KMS-11 (cell line): ENCODE results near the gene R3HCC1L.
A peak's percentile ranks its signal among the peaks of the same experiment; 100 is the strongest.
"Not testable (repeated sequence)": the region's sequence is repeated elsewhere in the genome, so short reads cannot be mapped to it uniquely, and the experiment has no call there.

Experiments used
- H2AFZ ChIP-seq: fragments of 200-600 bp; sonication (generic); 2 replicates; pipeline ENCODE4 v1.6.1; 2016; ENCODE audit warnings: antibody characterized with exemption, mixed run types, low read depth
- H3K27ac ChIP-seq: fragments of 200-600 bp; sonication (generic); 2 replicates; pipeline ENCODE4 v1.6.1; 2016; ENCODE audit warnings: mild to moderate bottlenecking, mixed run types
- H3K27me3 ChIP-seq: fragments of 200-600 bp; sonication (generic); 2 replicates; pipeline ENCODE4 v1.6.1; 2017; ENCODE audit warnings: mild to moderate bottlenecking, low read depth, mixed run types, moderate library complexity; ENCODE audit not compliant: insufficient read depth
- H3K36me3 ChIP-seq: fragments of 200-600 bp; sonication (generic); 2 replicates; pipeline ENCODE4 v1.6.1; 2017; ENCODE audit warnings: mild to moderate bottlenecking, mixed run types; ENCODE audit not compliant: insufficient read depth
- H3K4me1 ChIP-seq: fragments of 200-600 bp; sonication (generic); 2 replicates; pipeline ENCODE4 v1.6.1; 2016; ENCODE audit warnings: mild to moderate bottlenecking, low read depth, mixed run types; ENCODE audit not compliant: poor library complexity, severe bottlenecking
- H3K4me2 ChIP-seq: fragments of 200-600 bp; sonication (generic); 2 replicates; pipeline ENCODE4 v1.7.0; 2016; ENCODE audit warnings: mild to moderate bottlenecking, mixed run types
- H3K4me3 ChIP-seq: fragments of 200-600 bp; sonication (generic); IDR thresholded peaks from 2 replicates; pipeline ENCODE4 v1.6.1; 2017; ENCODE audit warnings: low read depth, low read length, mixed read lengths; ENCODE audit not compliant: insufficient read depth
- H3K79me2 ChIP-seq: fragments of 200-600 bp; sonication (generic); 2 replicates; pipeline ENCODE4 v1.6.1; 2016; ENCODE audit warnings: low read depth, mixed run types; ENCODE audit not compliant: insufficient read depth
- H3K9ac ChIP-seq: fragments of 200-600 bp; sonication (generic); 2 replicates; pipeline ENCODE4 v1.6.1; 2016; ENCODE audit warnings: mild to moderate bottlenecking, mixed run types
- H4K20me1 ChIP-seq: fragments of 200-600 bp; sonication (generic); 2 replicates; pipeline ENCODE4 v1.6.1; 2016; ENCODE audit warnings: mild to moderate bottlenecking, mixed run types; ENCODE audit not compliant: insufficient read depth
- TF ChIP-seq, protein P1 (sequence below): fragments of 200-600 bp; sonication (generic); conservative IDR thresholded peaks from 2 replicates; pipeline ENCODE4 v1.6.1; 2017; ENCODE audit warnings: low read depth, mild to moderate bottlenecking, antibody characterized with exemption, low read length, moderate library complexity, mixed read lengths

Gene R3HCC1L

DNA sequence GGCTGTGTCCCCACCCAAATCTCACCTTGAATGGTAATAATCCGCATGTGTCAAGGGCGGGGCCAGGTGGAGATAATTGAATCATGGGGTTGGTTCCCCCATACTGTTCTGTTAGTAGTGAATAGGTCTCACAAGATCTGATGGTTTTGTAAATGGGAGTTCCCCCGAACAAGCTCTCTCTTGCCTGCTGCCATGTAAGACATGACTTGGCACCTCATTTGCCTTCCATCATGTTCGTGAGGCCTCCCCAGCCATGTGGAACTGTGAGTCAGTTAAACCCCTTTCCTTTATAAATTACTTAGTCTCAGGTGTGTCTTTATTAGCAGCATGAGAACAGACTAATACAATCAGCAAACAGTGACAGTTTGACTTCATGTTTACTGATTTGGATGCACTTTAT is 14.6 kb upstream of the R3HCC1L start:
- Histone ChIP-seq H3K9ac (no peak overlapping the region), H3K4me3 (no peak overlapping the region), H3K4me1 (no peaks in the 10 kb centered on the region), H3K27ac (no peak overlapping the region), H3K36me3 (no peaks in the 10 kb centered on the region), H3K4me2 (no peak overlapping the region), H3K27me3 (no peaks in the 10 kb centered on the region), H4K20me1 (no peaks in the 10 kb centered on the region), H3K79me2 (no peaks in the 10 kb centered on the region), H2AFZ (no peak overlapping the region)
- TF ChIP-seq, protein P1, sequence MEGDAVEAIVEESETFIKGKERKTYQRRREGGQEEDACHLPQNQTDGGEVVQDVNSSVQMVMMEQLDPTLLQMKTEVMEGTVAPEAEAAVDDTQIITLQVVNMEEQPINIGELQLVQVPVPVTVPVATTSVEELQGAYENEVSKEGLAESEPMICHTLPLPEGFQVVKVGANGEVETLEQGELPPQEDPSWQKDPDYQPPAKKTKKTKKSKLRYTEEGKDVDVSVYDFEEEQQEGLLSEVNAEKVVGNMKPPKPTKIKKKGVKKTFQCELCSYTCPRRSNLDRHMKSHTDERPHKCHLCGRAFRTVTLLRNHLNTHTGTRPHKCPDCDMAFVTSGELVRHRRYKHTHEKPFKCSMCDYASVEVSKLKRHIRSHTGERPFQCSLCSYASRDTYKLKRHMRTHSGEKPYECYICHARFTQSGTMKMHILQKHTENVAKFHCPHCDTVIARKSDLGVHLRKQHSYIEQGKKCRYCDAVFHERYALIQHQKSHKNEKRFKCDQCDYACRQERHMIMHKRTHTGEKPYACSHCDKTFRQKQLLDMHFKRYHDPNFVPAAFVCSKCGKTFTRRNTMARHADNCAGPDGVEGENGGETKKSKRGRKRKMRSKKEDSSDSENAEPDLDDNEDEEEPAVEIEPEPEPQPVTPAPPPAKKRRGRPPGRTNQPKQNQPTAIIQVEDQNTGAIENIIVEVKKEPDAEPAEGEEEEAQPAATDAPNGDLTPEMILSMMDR: no peak

DNA sequence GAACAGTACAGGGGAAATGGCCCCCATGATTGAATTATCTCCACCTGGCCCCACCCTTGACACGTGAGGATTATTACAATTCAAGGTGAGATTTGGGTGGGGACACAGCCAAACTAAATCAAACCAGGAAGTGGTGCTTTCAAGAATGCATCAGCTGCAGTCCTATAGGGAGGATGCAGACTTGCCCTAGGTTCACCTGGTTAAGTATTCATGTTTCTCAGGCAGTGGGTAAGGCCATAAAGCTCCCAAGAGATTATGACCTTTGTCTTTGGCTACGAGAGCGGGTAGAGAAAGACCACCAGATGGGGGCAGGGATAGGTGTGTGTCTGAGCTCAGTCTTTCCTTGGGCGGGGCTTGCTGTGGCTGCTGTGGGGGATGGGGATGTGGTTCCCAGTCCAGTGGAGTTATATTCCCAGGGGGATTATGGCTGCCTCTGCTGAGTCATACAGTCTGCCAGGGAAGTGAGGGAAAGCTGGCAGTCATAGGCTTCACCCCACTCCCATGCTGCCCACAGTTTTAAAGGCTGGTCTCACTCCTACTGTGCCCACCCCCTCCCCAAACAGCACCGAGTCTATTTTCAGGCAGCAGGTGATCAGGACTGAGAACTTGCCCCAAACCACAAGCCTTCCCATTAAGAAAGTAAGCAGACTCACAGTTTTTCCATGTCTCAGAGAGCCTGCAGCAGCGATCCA is 8.4 kb upstream of the R3HCC1L start:
- H3K27me3 ChIP-seq: no peaks in the 10 kb centered on the region
- TF ChIP-seq, protein P1: no peak
- no peak overlapping the region for H3K27ac ChIP-seq
- H3K36me3 ChIP-seq: no peaks in the 10 kb centered on the region
- no peak overlapping the region for H3K9ac ChIP-seq
- H3K4me2 ChIP-seq: peak overlapping the region; percentile 39; the same call in 1 of the 2 replicates
- H2AFZ ChIP-seq: peak overlapping the region; percentile 22; the same call in 1 of the 2 replicates
- peaks cover 10% of the 10 kb centered on the region for H3K4me1 ChIP-seq
- no peak overlapping the region for H3K4me3 ChIP-seq
- no peaks in the 10 kb centered on the region for H3K79me2 ChIP-seq
- H4K20me1 ChIP-seq: no peaks in the 10 kb centered on the region

DNA sequence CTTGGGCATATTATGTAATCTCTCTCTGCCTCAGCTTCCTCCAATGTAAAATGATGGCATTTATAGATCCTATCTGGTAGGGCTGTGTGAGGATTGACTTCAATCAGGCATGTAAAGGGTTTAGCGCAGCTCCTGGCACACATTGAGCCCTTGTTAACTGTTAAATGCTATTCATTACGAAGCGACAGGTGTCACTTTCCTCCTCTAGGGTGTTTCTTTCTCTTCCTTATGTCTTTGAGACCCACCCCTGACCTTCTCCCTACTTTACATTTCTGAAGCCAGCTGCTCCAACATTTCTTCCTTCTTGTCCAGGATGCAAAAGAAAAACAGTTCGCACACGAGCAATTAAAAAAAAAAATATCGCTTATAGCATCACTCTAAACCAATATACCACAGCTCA is 5.7 kb upstream of the R3HCC1L start:
- H2AFZ ChIP-seq: no peak overlapping the region
- H3K4me1 ChIP-seq: peaks cover 17% of the 10 kb centered on the region
- no peaks in the 10 kb centered on the region for H3K27me3 ChIP-seq
- no peak overlapping the region for H3K27ac ChIP-seq
- H3K4me2 ChIP-seq: no peak overlapping the region
- H3K36me3 ChIP-seq: no peaks in the 10 kb centered on the region
- H4K20me1 ChIP-seq: no peaks in the 10 kb centered on the region
- TF ChIP-seq, protein P1: no peak
- no peaks in the 10 kb centered on the region for H3K79me2 ChIP-seq
- H3K4me3 ChIP-seq: no peak overlapping the region
- no peak overlapping the region for H3K9ac ChIP-seq

DNA sequence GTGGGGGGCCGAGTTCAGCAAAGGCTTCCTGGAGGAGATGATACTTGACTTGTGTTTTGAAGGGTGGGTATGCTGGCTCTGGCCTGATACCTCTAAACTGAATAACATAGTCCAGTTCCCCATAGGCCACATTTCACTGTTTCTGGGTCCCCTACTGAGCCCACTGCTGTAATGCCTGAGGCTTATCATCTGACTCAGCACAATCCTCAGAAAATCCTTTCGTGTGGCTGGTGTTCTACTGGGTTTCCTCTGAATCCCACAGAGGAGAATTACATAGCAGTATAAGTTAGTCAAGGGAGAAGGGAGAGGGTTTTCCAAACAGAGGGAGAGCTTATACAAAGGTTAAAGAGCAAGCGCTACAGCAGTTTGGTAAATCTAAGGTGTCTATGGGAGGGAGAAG is 2.8 kb upstream of the R3HCC1L start:
- H4K20me1 ChIP-seq: no peaks in the 10 kb centered on the region
- no peak overlapping the region for H3K9ac ChIP-seq
- H2AFZ ChIP-seq: no peak overlapping the region
- peaks cover 19% of the 10 kb centered on the region; the same call in 1 of the 2 replicates for H3K79me2 ChIP-seq
- peaks cover 20% of the 10 kb centered on the region for H3K4me1 ChIP-seq
- no peak overlapping the region for H3K4me3 ChIP-seq
- H3K27ac ChIP-seq: no peak overlapping the region
- H3K4me2 ChIP-seq: no peak overlapping the region
- no peaks in the 10 kb centered on the region for H3K36me3 ChIP-seq
- no peaks in the 10 kb centered on the region for H3K27me3 ChIP-seq
- TF ChIP-seq, protein P1: no peak

DNA sequence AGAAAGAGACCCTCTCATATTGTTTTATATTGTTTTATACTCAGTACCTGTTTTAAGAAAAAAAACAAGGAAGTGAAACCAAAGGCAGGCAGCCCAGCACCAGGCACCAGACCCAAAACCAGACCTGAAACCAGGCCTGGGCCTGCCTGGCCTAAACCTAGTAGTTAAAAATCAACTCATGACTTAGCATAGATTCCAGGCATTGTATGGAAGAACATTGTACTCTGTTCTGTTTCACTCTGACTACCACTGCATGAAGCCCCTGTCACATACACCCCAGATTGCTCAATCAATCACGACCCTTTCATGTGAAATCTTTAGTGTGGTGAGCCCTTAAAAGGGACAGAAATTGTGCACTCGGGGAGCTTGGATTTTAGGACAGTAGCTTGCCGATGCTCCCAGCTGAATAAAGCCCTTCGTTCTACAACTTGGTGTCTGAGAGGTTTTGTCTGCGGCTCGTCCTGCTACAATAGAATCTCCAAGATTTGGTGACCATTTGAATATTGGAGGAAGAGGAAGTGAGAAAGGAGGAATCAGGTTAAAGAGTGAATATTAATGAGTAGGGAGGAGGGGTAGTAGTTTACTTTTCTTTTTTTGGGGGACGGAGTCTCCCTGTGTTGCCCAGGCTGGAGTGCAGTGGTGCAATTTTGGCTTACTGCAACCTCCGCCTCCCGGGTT is 1.2 kb upstream of the R3HCC1L start:
- H3K27ac ChIP-seq, H3K4me2 ChIP-seq, H3K4me3 ChIP-seq, H3K27me3 ChIP-seq, H3K36me3 ChIP-seq, H4K20me1 ChIP-seq, H3K9ac ChIP-seq: not testable (repeated sequence)
- H2AFZ ChIP-seq: peak overlapping the region; percentile 97
- peaks cover 35% of the 10 kb centered on the region for H3K79me2 ChIP-seq
- peaks cover 22% of the 10 kb centered on the region for H3K4me1 ChIP-seq
